Central memory CD4-positive, alpha-beta T cell (primary cell): Measurements from ENCODE around the gene RGS16.

ENCODE experiments used
- DNase-seq: peaks from one replicate; pipeline ENCODE4 v3.0.0; 2022

The RGS16 gene

DNA sequence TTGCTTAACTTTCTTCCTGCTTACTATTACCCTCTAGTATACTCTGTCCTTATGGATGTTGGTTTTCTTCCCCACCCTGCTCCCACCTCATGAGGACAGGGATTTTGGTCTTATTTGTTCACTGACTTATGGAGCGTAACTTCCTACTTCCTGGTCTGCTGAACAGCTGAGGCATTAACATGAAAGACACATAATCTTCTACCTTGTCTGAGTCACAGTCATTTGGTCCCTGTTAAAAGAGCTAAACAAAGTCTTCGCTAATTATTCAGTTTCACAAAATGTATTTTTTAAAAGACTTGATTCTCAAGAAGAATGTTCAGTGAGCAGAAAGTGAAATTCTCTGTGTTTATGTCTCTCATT lies 33.6 kb downstream of the RGS16 start:
- DNase-seq = no peak

- DNase-seq = no peak
Measured at GRCh38 chr1:182569939-182570610, 34.1 kb downstream of the RGS16 start.

- no peak for DNase-seq
Measured at GRCh38 chr1:182568647-182569284, 35.4 kb downstream of the RGS16 start.

- DNase-seq = no peak
Measured at GRCh38 chr1:182567629-182568028, 36.6 kb downstream of the RGS16 start.

- DNase-seq = no peak
Measured at GRCh38 chr1:182565537-182565936, 38.7 kb downstream of the RGS16 start.

DNA sequence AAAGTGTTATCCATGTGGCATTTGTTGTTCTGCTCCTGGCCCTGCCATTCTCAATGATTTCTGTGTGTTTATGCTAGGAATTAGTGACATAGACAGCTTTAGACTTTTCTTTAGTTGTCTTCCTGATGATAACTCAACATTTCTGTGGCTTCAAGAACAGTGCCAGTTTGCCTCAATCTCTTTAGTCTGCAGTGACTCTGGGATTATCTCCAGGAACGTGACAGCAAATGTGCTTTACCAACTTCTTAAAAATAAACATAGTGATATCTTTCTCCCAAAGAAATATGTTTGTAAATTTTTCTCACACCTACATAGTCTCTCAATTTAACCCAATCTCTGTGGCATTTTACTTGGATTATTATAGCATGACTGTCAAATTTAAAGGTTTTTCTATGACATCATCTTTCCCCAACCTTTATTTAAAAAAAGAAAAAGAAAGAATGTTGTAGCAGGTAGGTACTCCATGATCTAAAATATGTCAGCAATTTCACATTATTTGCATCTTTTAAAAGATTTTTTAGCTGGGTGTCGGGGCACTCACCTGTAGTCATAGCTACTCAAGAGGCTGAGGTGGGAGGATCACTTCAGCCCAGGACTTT lies 39.7 kb downstream of the RGS16 start:
- no peak for DNase-seq

DNA sequence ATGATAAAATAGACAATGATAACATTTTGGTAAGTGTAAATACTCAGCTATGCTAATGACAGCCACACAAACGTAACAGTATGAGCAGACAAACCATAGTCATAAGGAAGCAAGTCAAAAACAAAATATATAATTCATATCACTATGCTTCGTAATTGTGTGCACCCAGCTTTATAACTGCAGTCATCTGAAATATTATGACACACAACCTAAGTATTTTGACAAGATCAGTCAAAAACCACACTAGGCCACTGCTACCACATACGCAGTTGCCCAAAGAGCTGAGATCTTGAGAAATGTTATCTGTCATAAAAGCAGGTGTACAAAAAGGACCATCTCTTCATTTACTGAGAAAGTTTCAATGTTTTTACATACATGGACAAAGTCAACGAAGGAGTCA lies 41.1 kb downstream of the RGS16 start:
- no peak for DNase-seq

GRCh38 chr1:182561456-182561855 lies 42.7 kb downstream of the RGS16 start:
- DNase-seq = no peak

GRCh38 chr1:182560392-182560984 lies 43.7 kb downstream of the RGS16 start:
- no peak for DNase-seq

DNA sequence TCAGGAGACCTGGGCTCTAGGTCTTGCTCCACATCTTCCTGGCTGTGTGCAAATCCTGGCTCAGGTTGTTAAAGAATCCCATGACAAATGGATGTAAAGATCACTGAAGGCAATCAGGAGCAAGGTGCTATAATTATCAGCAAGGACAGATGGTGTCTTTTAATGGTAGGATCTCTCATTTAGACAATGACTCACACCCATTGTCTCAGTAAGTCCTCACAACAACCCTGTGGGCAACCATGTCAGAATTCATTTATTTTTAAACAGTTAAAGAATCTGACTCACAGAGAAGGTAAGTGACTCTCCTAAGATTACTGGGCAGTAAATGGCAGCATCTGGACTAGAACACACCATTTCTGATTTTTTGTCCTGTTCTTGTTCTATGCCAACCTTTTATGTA lies 47.9 kb downstream of the RGS16 start:
- DNase-seq = no peak

DNA sequence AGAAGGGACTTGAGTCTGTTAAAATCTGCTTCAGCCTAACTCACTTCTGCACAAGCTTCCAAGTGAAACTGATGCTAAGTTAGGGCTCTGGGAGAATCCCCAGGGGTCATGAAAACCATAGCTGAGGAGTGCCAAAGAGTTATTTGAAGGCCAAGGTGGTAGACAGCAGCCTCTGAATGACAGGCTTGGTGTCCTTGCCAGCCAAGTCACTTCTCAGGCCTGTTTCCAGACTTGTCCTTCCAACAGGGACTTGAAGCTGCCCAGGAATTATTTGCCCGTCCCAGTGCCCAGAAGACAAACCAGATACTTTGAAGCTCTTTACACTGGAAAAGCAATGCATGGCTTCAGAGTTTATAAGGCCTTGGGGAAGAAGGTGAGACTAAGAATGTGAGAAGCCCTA lies 48.7 kb downstream of the RGS16 start:
- no peak for DNase-seq

GRCh38 chr1:182552527-182552926 lies 51.7 kb downstream of the RGS16 start:
- no peak for DNase-seq

DNA sequence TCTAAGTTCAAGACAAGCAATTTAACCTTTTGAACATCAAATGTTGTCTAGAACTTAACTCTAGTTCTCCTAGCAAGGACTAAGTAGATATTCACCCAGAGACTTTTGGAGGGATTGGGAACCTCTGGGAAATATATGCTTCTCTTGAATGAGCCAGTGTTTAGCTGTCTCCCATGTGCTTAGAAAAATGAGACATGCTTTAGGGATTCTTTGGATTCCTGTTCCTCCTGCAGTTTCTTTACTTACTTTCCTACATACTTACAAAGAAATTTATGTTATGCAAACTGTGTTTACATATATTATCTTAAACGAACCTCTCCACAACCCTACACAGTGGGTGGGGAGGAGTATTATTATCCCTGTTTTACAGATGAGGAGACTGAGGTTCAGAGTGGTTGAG lies 54.4 kb downstream of the RGS16 start:
- DNase-seq = no peak

GRCh38 chr1:182549346-182549745 lies 54.8 kb downstream of the RGS16 start:
- DNase-seq = no peak
